WERI-Rb-1 (cell line): ENCODE measurements around the gene SPAG6.

Source experiments
- DNase-seq: peaks from one replicate; pipeline ENCODE4 v3.0.0-alpha.2; 2020
- H3K27ac ChIP-seq: fragments of 250-450 bp; sonication (Bioruptor Pico); 2 replicates; pipeline ENCODE4 v1.5.1; 2020; ENCODE audit warnings: mild to moderate bottlenecking, moderate library complexity
- H3K27me3 ChIP-seq: fragments of 250-450 bp; sonication (Bioruptor Pico); 2 replicates; pipeline ENCODE4 v1.5.1; 2021; ENCODE audit warnings: mild to moderate bottlenecking, low read depth, moderate library complexity; ENCODE audit not compliant: insufficient read depth, severe bottlenecking
- H3K36me3 ChIP-seq: fragments of 250-450 bp; sonication (Bioruptor Pico); 2 replicates; pipeline ENCODE4 v1.5.1; 2020; ENCODE audit warnings: mild to moderate bottlenecking, moderate library complexity
- H3K4me3 ChIP-seq: 2 replicates; pipeline ENCODE4 v1.5.1; 2011; ENCODE audit warnings: low read depth, mild to moderate bottlenecking, control low read depth, low read length
- H3K9me3 ChIP-seq: fragments of 250-450 bp; sonication (Bioruptor Pico); 2 replicates; pipeline ENCODE4 v1.5.1; 2021; ENCODE audit warnings: mild to moderate bottlenecking, moderate library complexity; ENCODE audit not compliant: severe bottlenecking
- TF ChIP-seq, protein P1 (sequence below): IDR thresholded peaks from 2 replicates; pipeline ENCODE4 v1.5.1; 2011; ENCODE audit warnings: low read depth, mild to moderate bottlenecking, control low read depth, inconsistent platforms, low read length

SPAG6 gene

GRCh38 chr10:22338185-22338900, 7.0 kb upstream of the SPAG6 start:
- DNase-seq, result no peak
- H3K9me3 ChIP-seq, result no peaks in the 10 kb centered on the region
- no peak overlapping the region for H3K27ac ChIP-seq
- H3K4me3 ChIP-seq, result no peak overlapping the region
- no peaks in the 10 kb centered on the region for H3K27me3 ChIP-seq
- no peaks in the 10 kb centered on the region for H3K36me3 ChIP-seq
- TF ChIP-seq, protein P1, sequence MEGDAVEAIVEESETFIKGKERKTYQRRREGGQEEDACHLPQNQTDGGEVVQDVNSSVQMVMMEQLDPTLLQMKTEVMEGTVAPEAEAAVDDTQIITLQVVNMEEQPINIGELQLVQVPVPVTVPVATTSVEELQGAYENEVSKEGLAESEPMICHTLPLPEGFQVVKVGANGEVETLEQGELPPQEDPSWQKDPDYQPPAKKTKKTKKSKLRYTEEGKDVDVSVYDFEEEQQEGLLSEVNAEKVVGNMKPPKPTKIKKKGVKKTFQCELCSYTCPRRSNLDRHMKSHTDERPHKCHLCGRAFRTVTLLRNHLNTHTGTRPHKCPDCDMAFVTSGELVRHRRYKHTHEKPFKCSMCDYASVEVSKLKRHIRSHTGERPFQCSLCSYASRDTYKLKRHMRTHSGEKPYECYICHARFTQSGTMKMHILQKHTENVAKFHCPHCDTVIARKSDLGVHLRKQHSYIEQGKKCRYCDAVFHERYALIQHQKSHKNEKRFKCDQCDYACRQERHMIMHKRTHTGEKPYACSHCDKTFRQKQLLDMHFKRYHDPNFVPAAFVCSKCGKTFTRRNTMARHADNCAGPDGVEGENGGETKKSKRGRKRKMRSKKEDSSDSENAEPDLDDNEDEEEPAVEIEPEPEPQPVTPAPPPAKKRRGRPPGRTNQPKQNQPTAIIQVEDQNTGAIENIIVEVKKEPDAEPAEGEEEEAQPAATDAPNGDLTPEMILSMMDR, result no peak

- no peaks in the 10 kb centered on the region for H3K9me3 ChIP-seq
- no peaks in the 10 kb centered on the region for H3K27me3 ChIP-seq
- no peak overlapping the region for H3K4me3 ChIP-seq
- H3K36me3 ChIP-seq, result no peaks in the 10 kb centered on the region
- H3K27ac ChIP-seq, result no peak overlapping the region
- DNase-seq, result no peak
- TF ChIP-seq, protein P1, result no peak
These were observed 6.4 kb upstream of the SPAG6 start for GRCh38 chr10:22338931-22339330.

- Histone ChIP-seq H3K9me3 (no peaks in the 10 kb centered on the region), H3K27ac (peak overlapping the region; percentile 91; the same call in 1 of the 2 replicates), H3K4me3 (peak overlapping the region; percentile 69), H3K27me3 (no peaks in the 10 kb centered on the region), H3K36me3 (no peaks in the 10 kb centered on the region)
- TF ChIP-seq, protein P1, result no peak
- no peak for DNase-seq
These were observed 5.5 kb upstream of the SPAG6 start for GRCh38 chr10:22339761-22340328.

DNA sequence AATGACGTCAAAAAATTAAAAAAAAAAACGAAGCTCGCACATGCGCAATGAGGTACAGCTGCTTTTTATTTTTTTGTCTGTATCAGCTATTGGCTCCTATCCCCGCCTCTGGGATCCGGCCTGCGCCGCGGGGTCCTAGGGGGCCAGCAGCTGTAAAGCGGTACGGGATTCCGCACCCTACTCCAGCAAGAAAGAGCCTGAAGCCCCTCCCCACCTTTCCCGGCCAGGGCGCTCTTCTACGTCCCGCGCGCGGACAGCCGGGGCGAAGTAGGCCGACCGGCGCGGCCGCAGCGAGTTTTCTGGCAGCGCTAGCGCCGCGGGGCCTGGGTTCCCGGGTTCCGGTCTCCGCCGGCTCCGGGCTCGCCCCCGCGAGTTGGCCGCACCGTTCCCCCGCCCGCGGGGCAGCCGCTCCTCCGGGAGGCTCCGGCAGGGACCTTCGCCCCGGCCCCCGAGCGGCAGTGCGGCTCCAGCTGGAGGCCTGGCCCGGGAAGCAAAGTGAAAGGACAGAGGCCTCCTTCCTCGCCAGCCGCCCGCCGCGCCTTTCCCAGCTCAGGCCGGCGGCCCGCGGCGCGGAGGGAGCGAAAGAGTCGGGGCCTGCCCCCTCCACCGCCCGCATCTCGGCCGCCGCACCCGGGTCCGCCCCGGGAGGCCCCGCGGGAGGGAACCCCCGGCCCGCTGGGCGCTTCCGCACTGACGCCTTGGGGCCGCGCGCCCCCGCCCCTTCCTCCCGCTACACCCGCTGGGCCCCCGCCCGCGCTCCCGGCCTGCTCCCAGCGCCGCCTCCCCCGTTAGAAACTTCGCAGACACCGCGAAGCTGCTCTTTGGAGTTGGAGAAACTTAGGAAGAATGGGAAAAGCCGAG, 4.7 kb upstream of the SPAG6 start:
- Histone ChIP-seq H3K9me3 (no peaks in the 10 kb centered on the region), H3K4me3 (peak overlapping the region; percentile 69), H3K36me3 (no peaks in the 10 kb centered on the region), H3K27ac (peak overlapping the region; percentile 91), H3K27me3 (no peaks in the 10 kb centered on the region)
- DNase-seq, result peak; percentile 67
- TF ChIP-seq, protein P1, result no peak

GRCh38 chr10:22341190-22341925, 3.9 kb upstream of the SPAG6 start:
- Histone ChIP-seq H3K27ac (peak overlapping the region; percentile 91), H3K9me3 (no peaks in the 10 kb centered on the region), H3K4me3 (peak overlapping the region; percentile 69), H3K27me3 (no peaks in the 10 kb centered on the region), H3K36me3 (no peaks in the 10 kb centered on the region)
- DNase-seq, result no peak
- TF ChIP-seq, protein P1, result no peak
